Fibroblast of peridontal ligament (primary cell): Measurements from ENCODE around the gene BEX4.
A peak's percentile ranks its signal among the peaks of the same experiment; 100 is the strongest.

Source experiments
- DNase-seq: peaks from one replicate; pipeline ENCODE4 v3.0.0-alpha.2; 2010; ENCODE audit errors: extremely low read depth

Gene BEX4

DNA sequence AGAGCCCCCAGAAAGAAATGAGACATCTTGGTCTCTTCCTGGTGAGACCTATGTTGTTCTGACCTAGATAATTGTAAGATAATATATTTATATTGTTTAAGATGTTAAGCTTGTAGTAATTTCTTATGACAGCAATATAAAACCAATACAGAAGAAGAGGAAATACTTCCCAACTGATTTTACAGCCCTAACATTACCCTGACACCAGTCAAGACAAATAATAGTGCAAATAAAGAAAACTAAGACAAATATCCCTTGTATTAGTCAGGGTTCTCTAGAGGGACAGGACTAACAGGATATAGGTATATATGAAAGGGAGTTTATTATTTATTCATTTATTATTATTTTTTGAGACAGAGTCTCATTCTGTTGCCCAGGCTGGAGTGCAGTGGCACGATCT, 21.4 kb downstream of the BEX4 start:
- DNase-seq, result no peak

GRCh38 chrX:103240155-103240554, 25.2 kb downstream of the BEX4 start:
- DNase-seq, result no peak

- DNase-seq, result peak; percentile 45
These were observed 33.6 kb downstream of the BEX4 start for GRCh38 chrX:103248553-103248952.

GRCh38 chrX:103249805-103250204, 34.9 kb downstream of the BEX4 start:
- no peak for DNase-seq

DNA sequence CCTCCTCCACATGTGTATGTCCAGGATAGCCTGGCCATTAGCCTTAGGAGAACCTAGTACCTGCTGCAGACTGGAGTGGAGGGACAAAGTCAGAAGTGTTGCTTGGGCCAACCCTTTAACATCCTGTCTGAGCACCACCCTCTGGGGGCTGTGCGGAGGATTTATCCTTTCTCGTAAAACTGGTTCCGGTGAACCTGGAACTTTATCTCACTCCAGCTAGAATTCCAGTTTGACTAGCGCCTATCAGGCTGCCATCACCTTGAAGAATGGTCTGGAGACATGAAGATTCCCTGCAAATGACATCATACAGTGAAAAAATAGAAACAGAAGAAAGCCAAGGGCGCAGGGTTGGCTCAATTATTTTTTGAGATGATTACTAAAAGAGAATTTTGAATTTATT, 36.1 kb downstream of the BEX4 start:
- no peak for DNase-seq

DNA sequence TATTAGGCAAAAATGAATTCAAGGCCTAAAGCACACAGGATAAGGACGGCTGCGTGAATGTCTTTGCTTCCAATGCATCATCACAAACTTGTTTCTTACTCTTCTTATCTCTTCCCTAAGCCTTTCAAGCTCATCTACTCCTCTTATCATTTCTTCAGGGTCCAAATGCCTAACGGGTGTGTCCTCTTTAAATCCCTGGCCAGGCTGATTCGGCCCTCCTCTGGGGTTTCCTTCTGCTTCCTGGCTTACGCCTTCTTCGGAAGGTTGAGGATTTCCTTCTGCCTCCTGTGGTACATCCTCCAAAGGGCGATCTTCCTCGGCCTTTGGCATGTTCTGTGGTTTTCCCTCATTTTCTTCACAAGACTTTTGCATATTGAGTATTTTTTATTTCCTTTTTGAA, 38.7 kb downstream of the BEX4 start:
- peak; percentile 8 for DNase-seq

- DNase-seq, result peak; percentile 31
These were observed 39.4 kb downstream of the BEX4 start for GRCh38 chrX:103254171-103254824.

DNA sequence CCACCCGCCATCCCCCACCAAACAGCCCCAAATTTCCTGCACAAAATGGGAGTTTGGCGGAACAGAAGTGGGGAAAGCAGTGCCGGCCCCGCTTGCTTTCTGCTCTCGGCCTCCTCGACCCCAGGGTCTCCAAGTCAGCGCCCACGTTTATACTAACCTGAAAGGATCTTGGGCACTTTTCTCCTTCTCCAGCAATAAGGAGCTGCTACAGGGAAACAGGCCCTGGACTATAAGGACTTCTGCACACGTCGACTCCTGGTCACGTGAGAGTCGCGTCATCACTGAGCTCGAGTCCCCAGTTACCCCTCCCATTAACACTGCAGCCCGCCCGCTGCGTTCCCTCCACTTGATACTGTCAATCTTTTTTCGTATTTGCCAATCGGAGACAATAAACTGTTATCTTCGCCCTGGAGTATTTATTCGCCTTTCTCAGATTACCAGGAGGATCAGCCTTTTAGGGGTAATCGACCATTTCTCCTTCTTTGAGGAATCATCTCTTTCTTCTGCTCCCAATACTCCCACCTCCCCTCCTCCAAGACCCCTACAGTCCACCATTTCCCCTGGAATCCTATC, 40.1 kb downstream of the BEX4 start, which contains the start of gene TCEAL8:
Gene TCEAL8, minus strand, starts transcription at position 235 of the 573 bp plus-strand sequence. CDS start 1,176 bp downstream, outside the sequence.
- DNase-seq, result peak; percentile 76

DNA sequence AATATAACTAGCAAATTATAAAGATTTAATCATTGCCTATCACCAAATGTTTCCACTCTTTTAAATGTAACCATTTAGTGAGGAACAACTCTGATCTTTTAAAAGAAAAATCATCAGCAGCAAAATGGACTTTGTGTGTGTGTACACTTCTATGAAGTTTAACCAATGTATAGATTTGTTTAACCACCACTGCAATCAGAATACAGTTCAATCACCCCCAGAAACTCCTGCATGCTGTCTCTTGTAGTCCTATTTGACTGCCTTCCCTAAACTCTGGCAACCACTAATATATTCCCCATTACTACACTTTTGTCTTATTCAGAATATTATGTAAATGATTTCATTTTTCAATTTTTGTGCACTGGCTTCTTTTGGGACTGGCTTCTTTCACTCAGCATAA, 41.7 kb downstream of the BEX4 start:
- DNase-seq, result no peak

- DNase-seq, result no peak
These were observed 43.4 kb downstream of the BEX4 start for GRCh38 chrX:103258275-103258674.
